Suprapubic skin (tissue), 4 donors: ENCODE measurements around the gene HPSE2. TPM values are rescaled to one million over a fixed set of nuclear protein-coding genes. Genes with fewer than 3 reads are reported as not detected.

Source experiments
- DNase-seq, 2 donors: peaks; one replicate each; pipeline ENCODE4 v3.0.0-alpha.2; 2019; ENCODE audit warnings: low spot score in 2 of 2
- H3K27ac ChIP-seq: fragments of 200-600 bp; sonication (generic); one replicate; pipeline ENCODE4 v1.5.1; 2019
- H3K27me3 ChIP-seq: fragments of 200-600 bp; sonication (generic); one replicate; pipeline ENCODE4 v1.5.1; 2019
- H3K36me3 ChIP-seq: fragments of 200-600 bp; sonication (generic); one replicate; pipeline ENCODE4 v1.5.1; 2019
- H3K4me1 ChIP-seq: fragments of 200-600 bp; sonication (generic); one replicate; pipeline ENCODE4 v1.5.1; 2019
- H3K4me3 ChIP-seq: fragments of 200-600 bp; sonication (generic); one replicate; pipeline ENCODE4 v1.5.1; 2019; ENCODE audit warnings: mild to moderate bottlenecking
- H3K9me3 ChIP-seq: fragments of 200-600 bp; sonication (generic); one replicate; pipeline ENCODE4 v1.5.1; 2019
- CTCF ChIP-seq, 2 donors: fragments of 200-600 bp in 1 of 2; fragments of 450-650 bp in 1 of 2; sonication (generic) in 1 of 2; IDR thresholded peaks; one replicate each; pipeline ENCODE4 v1.5.1; 2016 to 2019; ENCODE audit warnings: antibody characterized with exemption in 2 of 2, mild to moderate bottlenecking in 1 of 2, moderate library complexity in 1 of 2
- EP300 ChIP-seq: sonication (generic); formaldehyde crosslinking; IDR thresholded peaks from one replicate; pipeline ENCODE4 v1.6.1; 2017; ENCODE audit warnings: antibody characterized with exemption
- POLR2A ChIP-seq, 2 donors: fragments of 450-650 bp; IDR thresholded peaks; one replicate each; pipeline ENCODE4 v1.6.1; 2017; ENCODE audit warnings: antibody characterized with exemption in 2 of 2, mild to moderate bottlenecking in 2 of 2, moderate library complexity in 2 of 2
- POLR2AphosphoS5 ChIP-seq, 3 donors: sonication (generic); formaldehyde crosslinking; IDR thresholded peaks; one replicate each; pipeline ENCODE4 v1.6.1; 2017; ENCODE audit warnings: antibody characterized with exemption in 3 of 3
- WGBS: methylation state at CpG from one replicate; pipeline ENCODE4 v1.1.5; 2018; 5-methylcytosine and 5-hydroxymethylcytosine counted together
- total RNA-seq, 4 donors: library from RNA; depleted of rRNA; stranded (reverse); fragments of >200 nt; gene quantifications; one replicate each; pipeline ENCODE4 v1.1.0, GENCODE V29; 2016

The HPSE2 gene
- total RNA-seq, 4 donors from 2014 or later, result 0.95 to 1.3 (median 0.99) TPM

- 76% methylated on average over 3 of the region's 3 CpGs for WGBS
Measured at GRCh38 chr10:99125879-99126278, 109.8 kb downstream of the HPSE2 start.

GRCh38 chr10:99124376-99124775 is 111.3 kb downstream of the HPSE2 start:
- Histone ChIP-seq H3K27ac (no peak overlapping the region), H3K36me3 (no peaks in the 10 kb centered on the region), H3K4me1 (no peaks in the 10 kb centered on the region), H3K9me3 (no peaks in the 10 kb centered on the region), H3K4me3 (no peak overlapping the region), H3K27me3 (no peaks in the 10 kb centered on the region)
- TF ChIP-seq EP300, result no peak
- no peak for TF ChIP-seq POLR2A (IDR thresholded peaks at IDR 0.05)
- TF ChIP-seq CTCF (IDR thresholded peaks at IDR 0.05), result no peak
- TF ChIP-seq POLR2AphosphoS5 (IDR thresholded peaks at IDR 0.05), result no peak
- WGBS, result no CpG with 5 or more reads among the region's 1 CpG
- DNase-seq, result no peak

More at GRCh38 chr10:99125879-99126278, 109.8 kb downstream of the HPSE2 start:
- Histone ChIP-seq H3K36me3 (no peaks in the 10 kb centered on the region), H3K4me1 (no peaks in the 10 kb centered on the region), H3K4me3 (no peak overlapping the region), H3K9me3 (no peaks in the 10 kb centered on the region), H3K27ac (no peak overlapping the region), H3K27me3 (no peaks in the 10 kb centered on the region)
- TF ChIP-seq CTCF (IDR thresholded peaks at IDR 0.05), result no peak
- TF ChIP-seq EP300, result no peak
- no peak for TF ChIP-seq POLR2A (IDR thresholded peaks at IDR 0.05)
- no peak for TF ChIP-seq POLR2AphosphoS5 (IDR thresholded peaks at IDR 0.05)
- DNase-seq, result no peak

GRCh38 chr10:99123851-99124250 is 111.8 kb downstream of the HPSE2 start:
- no peak overlapping the region for H3K27ac ChIP-seq
- no peak for DNase-seq
- no peak overlapping the region for H3K4me3 ChIP-seq
- TF ChIP-seq POLR2AphosphoS5 (IDR thresholded peaks at IDR 0.05) (no peak), POLR2A (IDR thresholded peaks at IDR 0.05) (no peak), CTCF (IDR thresholded peaks at IDR 0.05) (no peak), EP300 (no peak)
- no peaks in the 10 kb centered on the region for H3K9me3 ChIP-seq
- H3K27me3 ChIP-seq, result no peaks in the 10 kb centered on the region
- 73% methylated on average over 2 of the region's 5 CpGs for WGBS
- no peaks in the 10 kb centered on the region for H3K36me3 ChIP-seq
- no peaks in the 10 kb centered on the region for H3K4me1 ChIP-seq

GRCh38 chr10:99123336-99123735 is 112.3 kb downstream of the HPSE2 start:
- H3K9me3 ChIP-seq, result no peaks in the 10 kb centered on the region
- no peak overlapping the region for H3K4me3 ChIP-seq
- H3K36me3 ChIP-seq, result no peaks in the 10 kb centered on the region
- TF ChIP-seq POLR2AphosphoS5 (IDR thresholded peaks at IDR 0.05) (no peak), CTCF (IDR thresholded peaks at IDR 0.05) (no peak), POLR2A (IDR thresholded peaks at IDR 0.05) (no peak), EP300 (no peak)
- no peak for DNase-seq
- H3K4me1 ChIP-seq, result no peaks in the 10 kb centered on the region
- 82% methylated on average over 3 of the region's 3 CpGs for WGBS
- H3K27ac ChIP-seq, result no peak overlapping the region
- H3K27me3 ChIP-seq, result no peaks in the 10 kb centered on the region

GRCh38 chr10:99119258-99119748 is 116.3 kb downstream of the HPSE2 start:
- Histone ChIP-seq H3K4me3 (no peak overlapping the region), H3K9me3 (no peaks in the 10 kb centered on the region), H3K27me3 (no peaks in the 10 kb centered on the region), H3K4me1 (no peaks in the 10 kb centered on the region), H3K27ac (no peak overlapping the region), H3K36me3 (no peaks in the 10 kb centered on the region)
- DNase-seq, result no peak
- TF ChIP-seq CTCF (IDR thresholded peaks at IDR 0.05) (no peak), POLR2AphosphoS5 (IDR thresholded peaks at IDR 0.05) (no peak), EP300 (no peak), POLR2A (IDR thresholded peaks at IDR 0.05) (no peak)
